Suprapubic skin (tissue), 4 donors: ENCODE data around the gene TRIM61.

Experiments
- POLR2A ChIP-seq, 2 donors: fragments of 450-650 bp; IDR thresholded peaks; one replicate each; pipeline ENCODE4 v1.6.1; 2017; ENCODE audit warnings: antibody characterized with exemption in 2 of 2, mild to moderate bottlenecking in 2 of 2, moderate library complexity in 2 of 2
- POLR2AphosphoS5 ChIP-seq, 3 donors: sonication (generic); formaldehyde crosslinking; IDR thresholded peaks; one replicate each; pipeline ENCODE4 v1.6.1; 2017; ENCODE audit warnings: antibody characterized with exemption in 3 of 3
- TF ChIP-seq, protein P1 (sequence below), 2 donors: fragments of 200-600 bp in 1 of 2; fragments of 450-650 bp in 1 of 2; sonication (generic) in 1 of 2; IDR thresholded peaks; one replicate each; pipeline ENCODE4 v1.5.1; 2016 to 2019; ENCODE audit warnings: antibody characterized with exemption in 2 of 2, mild to moderate bottlenecking in 1 of 2, moderate library complexity in 1 of 2

DNA sequence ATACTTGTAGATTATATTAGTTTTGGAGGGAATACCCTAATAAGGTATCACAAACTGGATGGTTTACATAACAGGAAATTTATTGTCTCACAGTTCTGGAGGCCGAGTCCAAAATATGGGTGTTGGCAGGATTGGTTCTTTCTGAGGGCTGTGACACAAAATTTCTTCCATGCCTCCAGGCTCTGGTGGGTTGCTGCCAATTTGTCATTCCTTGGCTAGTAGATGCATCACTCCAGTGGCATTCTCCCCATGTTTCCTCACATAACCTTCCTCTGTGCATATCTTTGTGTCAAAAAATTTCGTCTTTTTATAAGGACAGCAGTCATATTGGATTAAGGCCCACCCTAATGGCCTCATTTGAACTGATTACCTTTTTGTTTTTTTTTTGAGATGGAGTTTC, 51.2 kb downstream of the TRIM61 start:
- TF ChIP-seq, protein P1, sequence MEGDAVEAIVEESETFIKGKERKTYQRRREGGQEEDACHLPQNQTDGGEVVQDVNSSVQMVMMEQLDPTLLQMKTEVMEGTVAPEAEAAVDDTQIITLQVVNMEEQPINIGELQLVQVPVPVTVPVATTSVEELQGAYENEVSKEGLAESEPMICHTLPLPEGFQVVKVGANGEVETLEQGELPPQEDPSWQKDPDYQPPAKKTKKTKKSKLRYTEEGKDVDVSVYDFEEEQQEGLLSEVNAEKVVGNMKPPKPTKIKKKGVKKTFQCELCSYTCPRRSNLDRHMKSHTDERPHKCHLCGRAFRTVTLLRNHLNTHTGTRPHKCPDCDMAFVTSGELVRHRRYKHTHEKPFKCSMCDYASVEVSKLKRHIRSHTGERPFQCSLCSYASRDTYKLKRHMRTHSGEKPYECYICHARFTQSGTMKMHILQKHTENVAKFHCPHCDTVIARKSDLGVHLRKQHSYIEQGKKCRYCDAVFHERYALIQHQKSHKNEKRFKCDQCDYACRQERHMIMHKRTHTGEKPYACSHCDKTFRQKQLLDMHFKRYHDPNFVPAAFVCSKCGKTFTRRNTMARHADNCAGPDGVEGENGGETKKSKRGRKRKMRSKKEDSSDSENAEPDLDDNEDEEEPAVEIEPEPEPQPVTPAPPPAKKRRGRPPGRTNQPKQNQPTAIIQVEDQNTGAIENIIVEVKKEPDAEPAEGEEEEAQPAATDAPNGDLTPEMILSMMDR (IDR thresholded peaks at IDR 0.05): no peak
- TF ChIP-seq POLR2AphosphoS5 (IDR thresholded peaks at IDR 0.05): no peak
- no peak for TF ChIP-seq POLR2A (IDR thresholded peaks at IDR 0.05)
